B cell (primary cell): ENCODE results near the gene MRM2. TPM values are rescaled to one million over a fixed set of nuclear protein-coding genes. Genes with fewer than 3 reads are reported as not detected.

Experiments
- ATAC-seq: fragments of 200-7000 bp; cut with Tn5 transposase; one replicate; pipeline ENCODE4 v1.10.0; 2021; ENCODE audit warnings: low read depth, mild to moderate bottlenecking, moderate number of reproducible peaks, moderate library complexity
- CTCF ChIA-PET: fragments of 350-600 bp; sonication (Branson Sonifier 250); formaldehyde crosslinking; loops from one replicate; lab custom pipeline; 2021; ENCODE audit warnings: antibody characterized with exemption, inconsistent platforms; lab: Charles Lee
- POLR2A ChIA-PET: fragments of 350-600 bp; sonication (Branson Sonifier 250); formaldehyde crosslinking; loops from one replicate; lab custom pipeline; 2021; ENCODE audit warnings: antibody characterized with exemption; lab: Charles Lee
- DNase-seq: peaks from one replicate; pipeline ENCODE4 v3.0.0; 2013
- H2AFZ ChIP-seq: 2 replicates; pipeline ENCODE4 v1.6.1; 2012; ENCODE audit warnings: mild to moderate bottlenecking, low read depth, low read length; ENCODE audit not compliant: insufficient read depth, poor library complexity, severe bottlenecking
- H3K27ac ChIP-seq, 2 donors: 1 replicate in 1 of 2; 2 replicates in 1 of 2; pipeline ENCODE4 v1.5.1; 2012 to 2013; ENCODE audit warnings: low read length in 2 of 2, mild to moderate bottlenecking in 2 of 2, moderate library complexity in 1 of 2
- H3K27me3 ChIP-seq, 4 experiments: fragments of 200-600 bp in 1 of 4; sonication (generic) in 1 of 4; replicated peaks in 1 of 4; 1 replicate in 2 of 4; 2 replicates in 2 of 4; pipeline versions ENCODE4 v1.6.1 to v1.7.0; 2013 to 2016; ENCODE audit warnings: low read length in 3 of 4, mild to moderate bottlenecking in 2 of 4, mixed read lengths in 1 of 4, moderate library complexity in 1 of 4; ENCODE audit not compliant: insufficient read depth in 4 of 4, control insufficient read depth in 3 of 4; ENCODE audit errors: control extremely low read depth in 1 of 4
- H3K36me3 ChIP-seq, 2 experiments: replicated peaks in 1 of 2; 1 replicate in 1 of 2; 2 replicates in 1 of 2; pipeline versions ENCODE4 v1.6.1 to v1.7.1; 2013; ENCODE audit warnings: low read length in 1 of 2; ENCODE audit not compliant: insufficient read depth in 2 of 2, control insufficient read depth in 1 of 2; ENCODE audit errors: control extremely low read depth in 1 of 2, extremely low read depth in 1 of 2
- H3K4me1 ChIP-seq, 2 donors: fragments of 200-600 bp in 1 of 2; sonication (generic) in 1 of 2; 1 replicate in 1 of 2; 2 replicates in 1 of 2; pipeline versions ENCODE4 v1.5.1 to v1.6.1; 2013 to 2017; ENCODE audit warnings: low read length in 2 of 2; ENCODE audit not compliant: control insufficient read depth in 2 of 2, insufficient read depth in 2 of 2
- H3K4me2 ChIP-seq: replicated peaks from 2 replicates; pipeline ENCODE3; 2012; ENCODE audit warnings: mild to moderate bottlenecking, low read depth, low read length; ENCODE audit not compliant: poor library complexity, severe bottlenecking
- H3K4me3 ChIP-seq, 5 experiments: fragments of 200-600 bp in 1 of 5; sonication (generic) in 1 of 5; 1 replicate in 3 of 5; 2 replicates in 2 of 5; pipeline versions ENCODE4 v1.5.1 to v1.7.0; 2011 to 2016; ENCODE audit warnings: low read length in 4 of 5, mild to moderate bottlenecking in 4 of 5, low read depth in 2 of 5, control low read depth in 1 of 5, moderate library complexity in 1 of 5; ENCODE audit not compliant: insufficient read depth in 1 of 5; ENCODE audit errors: control extremely low read depth in 1 of 5, extremely low read depth in 1 of 5
- H3K79me2 ChIP-seq: fragments of 200-600 bp; sonication (generic); one replicate; pipeline ENCODE4 v1.6.0; 2016; ENCODE audit warnings: low read length; ENCODE audit not compliant: control insufficient read depth, insufficient read depth
- H3K9ac ChIP-seq: fragments of 200-600 bp; sonication (generic); 2 replicates; pipeline ENCODE4 v1.6.1; 2017; ENCODE audit warnings: mild to moderate bottlenecking, low read length, moderate library complexity
- H3K9me3 ChIP-seq, 3 donors: one replicate each; pipeline versions ENCODE4 v1.6.1 to v1.7.1; 2013; ENCODE audit warnings: low read length in 2 of 3; ENCODE audit not compliant: control insufficient read depth in 2 of 3, insufficient read depth in 1 of 3; ENCODE audit errors: control extremely low read depth in 1 of 3
- H4K20me1 ChIP-seq: 2 replicates; pipeline ENCODE4 v1.6.0; 2012; ENCODE audit warnings: mild to moderate bottlenecking, low read length; ENCODE audit not compliant: insufficient read depth, control insufficient read depth, poor library complexity, severe bottlenecking
- H3K27ac Mint-ChIP-seq: one replicate; pipeline ENCODE4 v1.8.0; 2021; ENCODE audit warnings: mixed read lengths
- H3K27me3 Mint-ChIP-seq: one replicate; pipeline ENCODE4 v1.8.0; 2021; ENCODE audit warnings: mixed read lengths
- H3K4me1 Mint-ChIP-seq: one replicate; pipeline ENCODE4 v1.8.0; 2021; ENCODE audit warnings: mixed read lengths
- H3K4me3 Mint-ChIP-seq: one replicate; pipeline ENCODE4 v1.8.0; 2021; ENCODE audit warnings: mixed read lengths
- H3K9me3 Mint-ChIP-seq: one replicate; pipeline ENCODE4 v1.8.0; 2022; ENCODE audit warnings: mixed read lengths; ENCODE audit not compliant: insufficient read depth
- EZH2 ChIP-seq: IDR thresholded peaks from 2 replicates; pipeline ENCODE4 v1.6.1; 2012; ENCODE audit warnings: borderline replicate concordance, low read depth, mild to moderate bottlenecking, moderate library complexity, low read length; ENCODE audit not compliant: insufficient read depth, poor library complexity, severe bottlenecking
- WGBS: methylation state at CpG from one replicate; pipeline ENCODE4 v1.1.5; 2013; ENCODE audit warnings: missing lambda C conversion rate; ENCODE audit not compliant: insufficient coverage; 5-methylcytosine and 5-hydroxymethylcytosine counted together
- intact Hi-C: fragments of 100-400 bp; cut with micrococcal nuclease; formaldehyde crosslinking; loops from one replicate; pipeline ENCODE4 v1.10.0; 2022
- polyA plus RNA-seq: library from polyadenylated mRNA; depleted of rRNA; stranded (reverse); fragments of >200 nt; gene quantifications from 2 replicates; pipeline ENCODE4 v1.2.3, GENCODE V29; 2012
- total RNA-seq, 2 donors: library from RNA; stranded (reverse); fragments of 120-200 nt in 1 of 2; gene quantifications; 1 replicate in 1 of 2; 2 replicates in 1 of 2; pipeline versions ENCODE4 v1.2.3 to v1.2.4, GENCODE V29; 2013 to 2022
- TF ChIP-seq, protein P1 (sequence below): fragments of 200-600 bp; IDR thresholded peaks from one replicate; pipeline ENCODE4 v1.8.0; 2022; ENCODE audit warnings: antibody characterized with exemption, mild to moderate bottlenecking

The MRM2 gene
- total and polyA plus RNA-seq, 2 donors (not counting 1 experiment from before 2014, with no cell fraction given) = 9.2 to 29.0 TPM

DNA sequence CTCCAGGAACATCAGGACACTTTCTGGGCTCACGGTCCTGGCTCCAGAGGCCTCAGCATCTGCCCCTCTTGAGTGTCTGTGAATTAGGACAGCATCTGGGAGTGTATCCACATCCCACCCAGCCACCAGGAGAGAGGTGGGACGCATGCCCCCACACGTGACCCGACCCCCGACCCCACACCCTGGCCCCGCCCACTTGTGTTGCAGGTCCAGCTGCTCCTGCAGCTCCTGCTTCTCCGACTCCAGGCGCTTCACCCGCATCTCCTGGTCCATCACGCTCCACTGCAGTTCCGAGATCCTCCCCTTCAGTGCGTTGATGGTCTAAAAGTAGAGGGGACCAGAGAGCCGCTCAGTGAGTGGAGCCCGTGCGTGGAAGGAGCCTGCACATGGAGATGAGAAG is 22.9 kb downstream of the MRM2 start:
- CTCF ChIA-PET = no interaction called here
- H2AFZ ChIP-seq = no peak overlapping the region
- 100% methylated on average over 15 of the region's 15 CpGs for WGBS

DNA sequence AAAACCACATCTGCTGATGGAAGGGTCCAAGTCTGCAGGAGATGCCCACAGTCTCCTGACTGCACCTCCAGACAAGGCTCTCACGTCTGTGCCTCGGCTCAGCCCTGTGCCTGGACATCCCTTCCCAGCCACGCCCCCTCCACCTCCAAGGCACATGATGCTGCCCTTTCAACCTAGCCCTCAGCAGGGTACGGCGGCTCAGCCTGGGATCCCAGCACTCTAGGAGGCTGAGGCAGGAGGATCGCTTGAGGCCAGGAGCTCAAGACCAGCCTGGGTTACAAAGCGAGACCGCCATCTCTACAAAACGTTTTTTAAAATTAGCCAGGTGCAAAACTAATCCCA is 23.6 kb downstream of the MRM2 start:
- Histone ChIP-seq H3K4me3 (no peak overlapping the region), H3K36me3 (peaks cover 0 to 70% of the 10 kb centered on the region in 2 experiments), H3K4me1 (no peaks in the 10 kb centered on the region), H3K9me3 (no peaks in the 10 kb centered on the region), H3K27ac (no peak overlapping the region), H3K9ac (no peak overlapping the region), H4K20me1 (no peaks in the 10 kb centered on the region), H3K79me2 (peaks cover 14% of the 10 kb centered on the region), H3K27me3 (no peaks in the 10 kb centered on the region), H2AFZ (no peak overlapping the region), H3K4me2 (no peak overlapping the region)
- ChIA-PET POLR2A (no interaction called here), CTCF (no interaction called here)
- no peak overlapping the region for H3K27ac Mint-ChIP-seq
- no peak for TF ChIP-seq EZH2
- TF ChIP-seq, protein P1, sequence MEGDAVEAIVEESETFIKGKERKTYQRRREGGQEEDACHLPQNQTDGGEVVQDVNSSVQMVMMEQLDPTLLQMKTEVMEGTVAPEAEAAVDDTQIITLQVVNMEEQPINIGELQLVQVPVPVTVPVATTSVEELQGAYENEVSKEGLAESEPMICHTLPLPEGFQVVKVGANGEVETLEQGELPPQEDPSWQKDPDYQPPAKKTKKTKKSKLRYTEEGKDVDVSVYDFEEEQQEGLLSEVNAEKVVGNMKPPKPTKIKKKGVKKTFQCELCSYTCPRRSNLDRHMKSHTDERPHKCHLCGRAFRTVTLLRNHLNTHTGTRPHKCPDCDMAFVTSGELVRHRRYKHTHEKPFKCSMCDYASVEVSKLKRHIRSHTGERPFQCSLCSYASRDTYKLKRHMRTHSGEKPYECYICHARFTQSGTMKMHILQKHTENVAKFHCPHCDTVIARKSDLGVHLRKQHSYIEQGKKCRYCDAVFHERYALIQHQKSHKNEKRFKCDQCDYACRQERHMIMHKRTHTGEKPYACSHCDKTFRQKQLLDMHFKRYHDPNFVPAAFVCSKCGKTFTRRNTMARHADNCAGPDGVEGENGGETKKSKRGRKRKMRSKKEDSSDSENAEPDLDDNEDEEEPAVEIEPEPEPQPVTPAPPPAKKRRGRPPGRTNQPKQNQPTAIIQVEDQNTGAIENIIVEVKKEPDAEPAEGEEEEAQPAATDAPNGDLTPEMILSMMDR = no peak
- H3K9me3 Mint-ChIP-seq = no peaks in the 10 kb centered on the region
- DNase-seq (no peak), ATAC-seq (no peak)
- H3K4me3 Mint-ChIP-seq = no peak overlapping the region
- intact Hi-C loops = no loop called here
- WGBS = 94% methylated on average over 9 of the region's 9 CpGs
- no peaks in the 10 kb centered on the region for H3K27me3 Mint-ChIP-seq
- no peaks in the 10 kb centered on the region for H3K4me1 Mint-ChIP-seq

More for the DNA sequence above, 22.9 kb downstream of the MRM2 start:
- TF ChIP-seq, protein P1 = no peak
- TF ChIP-seq EZH2 = no peak
- H3K9me3 ChIP-seq = no peaks in the 10 kb centered on the region
- H3K79me2 ChIP-seq = peaks cover 20% of the 10 kb centered on the region
- H3K4me3 Mint-ChIP-seq = no peak overlapping the region
- H3K27ac Mint-ChIP-seq = no peak overlapping the region
- intact Hi-C loops = no loop called here
- DNase-seq (no peak), ATAC-seq (no peak)
- no peaks in the 10 kb centered on the region for H4K20me1 ChIP-seq
- H3K9ac ChIP-seq = no peak overlapping the region
- no peaks in the 10 kb centered on the region for H3K4me1 Mint-ChIP-seq
- POLR2A ChIA-PET = no interaction called here
- no peaks in the 10 kb centered on the region for H3K4me1 ChIP-seq
- no peaks in the 10 kb centered on the region for H3K27me3 ChIP-seq
- no peak overlapping the region for H3K4me3 ChIP-seq
- H3K27ac ChIP-seq = no peak overlapping the region
- H3K9me3 Mint-ChIP-seq = no peaks in the 10 kb centered on the region
- H3K4me2 ChIP-seq = no peak overlapping the region
- H3K27me3 Mint-ChIP-seq = no peaks in the 10 kb centered on the region
- H3K36me3 ChIP-seq = peaks cover 0 to 74% of the 10 kb centered on the region in 2 experiments
